A549 (cell line): Measurements from ENCODE around the gene TMEM131.

Experiments
- CEBPB ChIP-seq, 2 experiments: fragments of >200 bp in 1 of 2; sonication (Bioruptor Twin) in 1 of 2; formaldehyde crosslinking in 1 of 2; IDR thresholded peaks; 2 replicates each; pipeline ENCODE4 v1.6.1; 2012 to 2016
- CHD2 ChIP-seq: fragments of 150-350 bp; IDR thresholded peaks from 2 replicates; pipeline ENCODE4 v1.6.1; 2014; ENCODE audit warnings: low read length; ENCODE audit not compliant: partially characterized antibody
- CTCF ChIP-seq: fragments of >200 bp; sonication (Bioruptor Twin); formaldehyde crosslinking; IDR thresholded peaks from 3 replicates; pipeline ENCODE4 v1.5.1; 2016
- EP300 ChIP-seq, 2 experiments: fragments of >200 bp; sonication (Bioruptor Twin); formaldehyde crosslinking; IDR thresholded peaks; 2 replicates in 1 of 2; 3 replicates in 1 of 2; pipeline ENCODE4 v1.6.1; 2016 to 2017
- HEYL ChIP-seq: fragments of 250-450 bp; sonication (Bioruptor Pico); IDR thresholded peaks from 2 replicates; pipeline ENCODE4 v1.8.0; 2021; ENCODE audit warnings: mild to moderate bottlenecking, moderate library complexity
- MAX ChIP-seq: IDR thresholded peaks from 2 replicates; pipeline ENCODE4 v1.6.1; 2012
- NFE2L2 ChIP-seq: fragments of 150-350 bp; conservative IDR thresholded peaks from 2 replicates; pipeline ENCODE4 v1.6.1; 2014; ENCODE audit warnings: low read length
- POLR2A ChIP-seq: IDR thresholded peaks from 2 replicates; pipeline ENCODE4 v1.6.1; 2012; ENCODE audit warnings: mild to moderate bottlenecking, low read length
- RAD21 ChIP-seq, 2 experiments: fragments of >200 bp in 1 of 2; sonication (Bioruptor Twin) in 1 of 2; formaldehyde crosslinking in 1 of 2; IDR thresholded peaks in 1 of 2; conservative IDR thresholded peaks in 1 of 2; 2 replicates in 1 of 2; 3 replicates in 1 of 2; pipeline ENCODE4 v1.6.1; 2012 to 2018; ENCODE audit warnings: inconsistent platforms in 1 of 2
- RCOR1 ChIP-seq: fragments of 150-350 bp; IDR thresholded peaks from 2 replicates; pipeline ENCODE4 v1.6.1; 2014; ENCODE audit warnings: antibody characterized with exemption, low read length, low read depth
- SMC3 ChIP-seq: fragments of >200 bp; sonication (Bioruptor Twin); formaldehyde crosslinking; IDR thresholded peaks from 3 replicates; pipeline ENCODE4 v1.6.1; 2018; ENCODE audit warnings: inconsistent platforms
- SREBF2 ChIP-seq: fragments of 450-650 bp; IDR thresholded peaks from 2 replicates; pipeline ENCODE4 v1.6.1; 2014; ENCODE audit warnings: mild to moderate bottlenecking, moderate library complexity
- USF2 ChIP-seq: fragments of 450-650 bp; IDR thresholded peaks from 2 replicates; pipeline ENCODE4 v1.6.1; 2014; ENCODE audit warnings: antibody characterized with exemption

GRCh38 chr2:97792416-97792815, 203.3 kb downstream of the TMEM131 start:
- TF ChIP-seq CEBPB (IDR thresholded peaks at IDR 0.05) (no peak), RAD21 (conservative IDR thresholded peaks at IDR 0.05 in 1 of 2, IDR thresholded peaks at IDR 0.05 in 1 of 2) (no peak), CTCF (no peak), USF2 (no peak), SMC3 (no peak), CHD2 (no peak), RCOR1 (no peak), POLR2A (no peak), SREBF2 (no peak), MAX (no peak), HEYL (CRISPR knock-in tag) (no peak), NFE2L2 (no peak), EP300 (IDR thresholded peaks at IDR 0.05) (no peak)
